PC-3 (cell line): ENCODE measurements around the gene C17orf67. TPM values are rescaled to one million over a fixed set of nuclear protein-coding genes. Genes with fewer than 3 reads are reported as not detected.
A peak's percentile ranks its signal among the peaks of the same experiment; 100 is the strongest.

Experiments used
- ATAC-seq: fragments of 200-7000 bp; cut with Tn5 transposase; 2 replicates; pipeline ENCODE4 v1.9.1; 2020; ENCODE audit warnings: mild to moderate bottlenecking, moderate library complexity
- BruUV-seq: library from RNA; stranded (reverse); fragments of 400-500 nt; replicated peaks from 2 replicates; lab custom pipeline; 2021; lab: Mats Ljungman, UMichigan
- CTCF ChIA-PET: fragments of 300-600 bp; sonication (Branson Sonifier 250); formaldehyde crosslinking; loops from one replicate; lab custom pipeline; 2022; ENCODE audit warnings: antibody characterized with exemption; lab: Charles Lee
- POLR2A ChIA-PET: fragments of 300-600 bp; sonication (Branson Sonifier 250); formaldehyde crosslinking; loops from one replicate; lab custom pipeline; 2022; ENCODE audit warnings: antibody characterized with exemption; ENCODE audit not compliant: unreplicated experiment; lab: Charles Lee
- DNase-seq: peaks from one replicate; pipeline ENCODE4 v3.0.0-alpha.2; 2015
- H2AFZ ChIP-seq: fragments of 300-600 bp; sonication (generic); 2 replicates; pipeline ENCODE4 v1.6.0; 2016; ENCODE audit warnings: antibody characterized with exemption, low read length
- H3F3A ChIP-seq: fragments of 300-600 bp; sonication (generic); one replicate; pipeline ENCODE4 v1.6.0; 2017; ENCODE audit warnings: antibody characterized with exemption, low read length, control low read depth, mild to moderate bottlenecking; ENCODE audit not compliant: unreplicated experiment
- H3K27ac ChIP-seq: fragments of 300-600 bp; sonication (generic); 2 replicates; pipeline ENCODE4 v1.5.1; 2016; ENCODE audit warnings: mild to moderate bottlenecking, low read length
- H3K27me3 ChIP-seq: fragments of 300-600 bp; sonication (generic); 2 replicates; pipeline ENCODE4 v1.6.1; 2016; ENCODE audit warnings: low read length, mixed read lengths
- H3K36me3 ChIP-seq: fragments of 300-600 bp; sonication (generic); 2 replicates; pipeline ENCODE4 v1.6.1; 2016; ENCODE audit warnings: low read depth, mixed run types, low read length, mixed read lengths
- H3K4me1 ChIP-seq: fragments of 300-600 bp; sonication (generic); 2 replicates; pipeline ENCODE4 v1.5.1; 2016; ENCODE audit warnings: low read length; ENCODE audit not compliant: insufficient read depth
- H3K4me2 ChIP-seq: fragments of 300-600 bp; sonication (generic); 2 replicates; pipeline ENCODE4 v1.6.0; 2016; ENCODE audit warnings: low read length
- H3K4me3 ChIP-seq: fragments of 300-600 bp; sonication (generic); 2 replicates; pipeline ENCODE4 v1.5.1; 2016; ENCODE audit warnings: mild to moderate bottlenecking, low read length, mixed read lengths
- H3K79me2 ChIP-seq: fragments of 300-600 bp; sonication (generic); 2 replicates; pipeline ENCODE4 v1.6.1; 2017; ENCODE audit warnings: low read length, mixed read lengths
- H3K9ac ChIP-seq: fragments of 300-600 bp; sonication (generic); 2 replicates; pipeline ENCODE4 v1.6.0; 2016; ENCODE audit warnings: mild to moderate bottlenecking, low read length
- H3K9me2 ChIP-seq: fragments of 300-600 bp; sonication (generic); replicated peaks from 2 replicates; pipeline ENCODE4 v1.6.1; 2016; ENCODE audit warnings: mixed run types, low read length, mixed read lengths
- H3K9me3 ChIP-seq: fragments of 300-600 bp; sonication (generic); 2 replicates; pipeline ENCODE4 v1.6.1; 2016; ENCODE audit warnings: low read length, mixed read lengths
- H4K20me1 ChIP-seq: fragments of 300-600 bp; sonication (generic); 2 replicates; pipeline ENCODE4 v1.6.1; 2016; ENCODE audit warnings: low read length, mixed read lengths
- EZH2 ChIP-seq: fragments of 300-600 bp; sonication (generic); IDR thresholded peaks from one replicate; pipeline ENCODE4 v1.6.1; 2017; ENCODE audit warnings: antibody characterized with exemption, mild to moderate bottlenecking, low read length; ENCODE audit not compliant: unreplicated experiment
- EZH2phosphoT487 ChIP-seq: fragments of 300-600 bp; sonication (generic); IDR thresholded peaks from 2 replicates; pipeline ENCODE4 v1.6.1; 2018; ENCODE audit warnings: mild to moderate bottlenecking, antibody characterized with exemption, low read length, borderline replicate concordance
- intact Hi-C: fragments of 100-400 bp; cut with micrococcal nuclease; formaldehyde crosslinking; loops from 2 replicates; pipeline ENCODE4 v1.9.0; 2023
- total RNA-seq: library from RNA; depleted of rRNA; stranded (reverse); fragments of >200 nt; gene quantifications from 2 replicates; pipeline ENCODE4 v1.2.3, GENCODE V29; 2014; rRNA removed
- TF ChIP-seq, protein P1 (sequence below): fragments of 300-600 bp; sonication (generic); conservative IDR thresholded peaks from 2 replicates; pipeline ENCODE4 v1.5.1; 2017; ENCODE audit warnings: antibody characterized with exemption, low read depth, mild to moderate bottlenecking, low read length

The C17orf67 gene
- total RNA-seq, 1 experiment from 2014 or later, result 4.4 TPM

DNA sequence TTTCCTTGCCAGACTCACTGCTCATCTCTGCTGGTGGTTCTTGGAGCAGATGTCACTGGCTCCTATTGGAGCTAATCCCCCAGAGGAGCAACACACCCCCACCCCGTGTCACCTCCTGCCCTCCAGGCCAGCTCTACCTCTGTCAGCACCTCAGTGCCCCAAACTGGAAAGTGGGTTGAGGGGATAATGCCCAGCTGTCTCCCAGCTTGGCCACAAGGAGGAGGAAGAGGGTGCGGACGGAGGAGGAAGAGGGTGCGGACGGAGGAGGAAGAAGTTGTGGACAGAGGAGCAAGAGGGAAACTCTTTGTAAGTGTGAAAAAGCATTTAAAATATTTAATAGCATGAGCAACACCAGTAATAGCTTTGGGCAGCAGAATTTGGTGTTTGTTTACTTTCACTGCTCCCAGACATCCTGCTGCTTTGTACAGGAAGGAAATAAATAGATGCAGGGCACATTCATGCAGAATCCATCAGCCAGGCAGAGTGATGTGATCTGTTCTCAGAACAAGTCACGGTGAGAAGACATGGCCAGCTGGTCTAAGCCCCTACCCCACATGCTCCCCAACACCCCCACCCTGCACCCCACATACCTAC, 82.5 kb downstream of the C17orf67 start:
- intact Hi-C loops, result loop anchor here (1.0 kb wide), 2 partner anchors 21 to 29 kb away; no protein-coding TSS in a partner anchor
- Histone ChIP-seq H3K36me3 (no peaks in the 10 kb centered on the region), H3F3A (no peaks in the 10 kb centered on the region), H3K9me3 (no peaks in the 10 kb centered on the region), H4K20me1 (no peaks in the 10 kb centered on the region), H3K27ac (no peak overlapping the region), H3K4me2 (no peak overlapping the region), H3K79me2 (no peaks in the 10 kb centered on the region), H3K27me3 (no peaks in the 10 kb centered on the region), H3K9ac (no peak overlapping the region), H3K4me3 (no peak overlapping the region), H3K9me2 (no peaks in the 10 kb centered on the region), H3K4me1 (peaks cover 11% of the 10 kb centered on the region; the same call in 1 of the 2 replicates), H2AFZ (no peak overlapping the region)
- CTCF ChIA-PET, result interaction anchor here (0.5 to 1.2 kb wide), 4 partner anchors 21 to 153 kb away, joined by 3 to 4 read pairs (median 4); no protein-coding TSS in a partner anchor
- DNase-seq (peak; percentile 5), ATAC-seq (peak; percentile 74)
- BruUV-seq, result no TSS peak
- POLR2A ChIA-PET, result no interaction called here
- TF ChIP-seq, protein P1, sequence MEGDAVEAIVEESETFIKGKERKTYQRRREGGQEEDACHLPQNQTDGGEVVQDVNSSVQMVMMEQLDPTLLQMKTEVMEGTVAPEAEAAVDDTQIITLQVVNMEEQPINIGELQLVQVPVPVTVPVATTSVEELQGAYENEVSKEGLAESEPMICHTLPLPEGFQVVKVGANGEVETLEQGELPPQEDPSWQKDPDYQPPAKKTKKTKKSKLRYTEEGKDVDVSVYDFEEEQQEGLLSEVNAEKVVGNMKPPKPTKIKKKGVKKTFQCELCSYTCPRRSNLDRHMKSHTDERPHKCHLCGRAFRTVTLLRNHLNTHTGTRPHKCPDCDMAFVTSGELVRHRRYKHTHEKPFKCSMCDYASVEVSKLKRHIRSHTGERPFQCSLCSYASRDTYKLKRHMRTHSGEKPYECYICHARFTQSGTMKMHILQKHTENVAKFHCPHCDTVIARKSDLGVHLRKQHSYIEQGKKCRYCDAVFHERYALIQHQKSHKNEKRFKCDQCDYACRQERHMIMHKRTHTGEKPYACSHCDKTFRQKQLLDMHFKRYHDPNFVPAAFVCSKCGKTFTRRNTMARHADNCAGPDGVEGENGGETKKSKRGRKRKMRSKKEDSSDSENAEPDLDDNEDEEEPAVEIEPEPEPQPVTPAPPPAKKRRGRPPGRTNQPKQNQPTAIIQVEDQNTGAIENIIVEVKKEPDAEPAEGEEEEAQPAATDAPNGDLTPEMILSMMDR, result peak; percentile 52; the same call in 1 of the 2 replicates
- no peak for TF ChIP-seq EZH2
- no peak for TF ChIP-seq EZH2phosphoT487

DNA sequence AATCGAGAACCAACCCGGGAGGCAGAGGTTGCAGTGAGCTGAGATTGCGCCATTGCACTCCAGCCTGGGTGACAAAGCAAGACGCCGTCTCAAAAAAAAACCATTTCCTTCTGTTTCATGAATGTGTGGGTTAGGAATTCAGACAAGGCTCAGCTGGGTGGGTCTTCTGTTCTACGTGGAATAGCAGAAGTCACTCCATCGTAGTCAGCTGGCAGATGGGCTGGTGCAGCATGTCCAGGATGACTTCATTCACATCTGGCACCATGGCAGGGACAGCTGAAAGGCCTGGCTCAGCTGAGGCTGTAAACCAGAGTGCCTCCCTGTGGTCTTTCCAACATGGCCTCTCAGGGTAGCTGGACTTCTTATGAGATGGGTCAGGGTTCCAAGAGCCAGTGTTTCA, 89.0 kb downstream of the C17orf67 start:
- H3K36me3 ChIP-seq, result no peaks in the 10 kb centered on the region
- H3K27me3 ChIP-seq, result peaks cover 9% of the 10 kb centered on the region
- no peaks in the 10 kb centered on the region for H3K9me2 ChIP-seq
- intact Hi-C loops, result no loop called here
- no peak for DNase-seq
- ChIA-PET POLR2A (no interaction called here), CTCF (no interaction called here)
- no peak overlapping the region for H3K4me3 ChIP-seq
- H3K9ac ChIP-seq, result no peak overlapping the region
- no peaks in the 10 kb centered on the region for H3F3A ChIP-seq
- no peaks in the 10 kb centered on the region for H3K4me1 ChIP-seq
- no peak overlapping the region for H2AFZ ChIP-seq
- no peaks in the 10 kb centered on the region for H4K20me1 ChIP-seq
- BruUV-seq, result no TSS peak
- no peak overlapping the region for H3K4me2 ChIP-seq
- ATAC-seq, result no peak
- TF ChIP-seq EZH2 (no peak), EZH2phosphoT487 (no peak)
- TF ChIP-seq, protein P1, result no peak
- no peak overlapping the region for H3K27ac ChIP-seq
- no peaks in the 10 kb centered on the region for H3K9me3 ChIP-seq
- H3K79me2 ChIP-seq, result no peaks in the 10 kb centered on the region

DNA sequence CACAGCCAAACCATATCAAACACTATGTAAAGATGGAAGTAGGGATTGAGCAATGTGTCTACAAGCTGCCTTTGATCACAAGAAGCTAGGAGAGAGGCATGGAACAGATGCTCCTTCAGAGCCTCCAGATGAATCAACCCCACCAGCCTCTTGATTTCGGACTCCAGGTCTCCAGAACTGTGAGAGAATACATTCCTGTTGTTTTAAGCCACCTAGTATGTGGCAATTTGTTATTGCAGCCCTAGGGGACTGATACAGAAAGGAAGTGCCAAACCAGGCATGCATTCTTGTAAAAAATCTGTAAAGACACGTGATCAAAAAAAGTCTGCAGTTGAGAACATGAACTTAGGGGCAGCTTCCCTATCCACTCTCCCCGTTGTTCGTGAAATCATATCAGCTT, 91.1 kb downstream of the C17orf67 start:
- intact Hi-C loops, result no loop called here
- POLR2A ChIA-PET, result no interaction called here
- no peak for TF ChIP-seq EZH2

More for the DNA sequence above, 91.1 kb downstream of the C17orf67 start:
- H4K20me1 ChIP-seq, result no peaks in the 10 kb centered on the region
- no TSS peak for BruUV-seq
- ATAC-seq (no peak), DNase-seq (no peak)
- CTCF ChIA-PET, result no interaction called here
- H3K27ac ChIP-seq, result no peak overlapping the region
- H2AFZ ChIP-seq, result no peak overlapping the region
- no peaks in the 10 kb centered on the region for H3F3A ChIP-seq
- H3K4me2 ChIP-seq, result no peak overlapping the region
- H3K4me3 ChIP-seq, result no peak overlapping the region
- no peaks in the 10 kb centered on the region for H3K4me1 ChIP-seq
- H3K79me2 ChIP-seq, result no peaks in the 10 kb centered on the region
- no peak overlapping the region for H3K9ac ChIP-seq
- no peaks in the 10 kb centered on the region for H3K9me2 ChIP-seq
- H3K27me3 ChIP-seq, result peaks cover 9% of the 10 kb centered on the region
- H3K36me3 ChIP-seq, result no peaks in the 10 kb centered on the region
- H3K9me3 ChIP-seq, result no peaks in the 10 kb centered on the region

Other genes with a start within 250 kb of the C17orf67 start
- gene NOG, start 240.2 kb downstream of the C17orf67 start, total RNA-seq, result 23.9 and 30.6 TPM in 2 replicates
- gene DGKE, start 231 bp upstream of the C17orf67 start, total RNA-seq, result 8.4 and 12.4 TPM in 2 replicates
- 44.0 and 60.2 TPM in 2 replicates for gene TRIM25, start 80.1 kb upstream of the C17orf67 start, total RNA-seq
- 22.3 and 22.9 TPM in 2 replicates for gene COIL, start 127.1 kb upstream of the C17orf67 start, total RNA-seq
- gene SCPEP1, start 144.2 kb upstream of the C17orf67 start, total RNA-seq, result 56.0 and 73.3 TPM in 2 replicates